CD4-positive, alpha-beta T cell treated with Interleukin-15 for 4 hours (primary cell): ENCODE data around the gene ATOSA.
A peak's percentile ranks its signal among the peaks of the same experiment; 100 is the strongest.

Source experiments
- DNase-seq: peaks from one replicate; pipeline ENCODE4 v3.0.0-alpha.2; 2020; ENCODE audit warnings: low spot score

The ATOSA gene

DNA sequence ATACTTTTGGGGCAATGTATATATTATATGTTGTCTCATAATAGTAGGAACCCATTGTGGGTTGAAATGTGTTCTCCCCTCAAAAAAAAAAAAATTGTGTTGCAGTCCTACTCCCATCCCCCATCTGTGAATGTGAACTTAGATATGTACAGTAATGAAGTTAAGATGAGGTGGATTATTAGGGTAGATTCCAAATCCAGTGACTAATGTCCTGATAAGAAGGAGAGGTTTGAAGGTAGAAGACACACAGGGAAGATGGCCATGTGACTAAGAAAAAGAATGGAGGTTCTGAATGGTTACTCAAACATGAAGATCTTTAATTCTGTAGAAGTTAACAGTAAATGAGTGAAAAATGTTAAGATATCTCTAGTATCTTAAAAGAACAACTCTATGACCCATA lies 3.0 kb upstream of the ATOSA start:
- DNase-seq, result no peak

DNA sequence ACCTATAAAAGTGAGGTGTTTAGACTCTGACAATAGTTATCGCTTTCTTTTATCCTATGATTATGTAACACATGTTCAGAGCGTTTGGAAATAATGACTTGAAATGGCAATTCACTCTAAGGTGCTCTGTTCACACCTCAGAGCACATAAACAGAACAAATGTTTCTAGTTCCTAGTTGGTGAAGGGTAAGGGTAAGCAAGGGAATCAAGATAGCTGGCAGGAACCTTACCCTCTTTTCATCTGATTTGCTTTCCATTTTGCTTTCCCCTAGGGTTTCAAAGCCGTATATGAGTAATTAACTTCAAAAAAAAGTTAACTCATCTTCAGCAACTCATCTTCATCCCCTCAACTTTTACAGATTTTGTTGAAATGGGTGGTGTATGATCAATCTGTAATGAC lies 2.3 kb upstream of the ATOSA start:
- DNase-seq, result no peak

GRCh38 chr15:52680761-52681160 lies 1.6 kb upstream of the ATOSA start:
- no peak for DNase-seq

- DNase-seq, result no peak
These were observed 828 bp upstream of the ATOSA start for GRCh38 chr15:52680041-52680391.

- DNase-seq, result peak; percentile 48
These were observed 538 bp downstream of the ATOSA start for GRCh38 chr15:52678468-52679231.

DNA sequence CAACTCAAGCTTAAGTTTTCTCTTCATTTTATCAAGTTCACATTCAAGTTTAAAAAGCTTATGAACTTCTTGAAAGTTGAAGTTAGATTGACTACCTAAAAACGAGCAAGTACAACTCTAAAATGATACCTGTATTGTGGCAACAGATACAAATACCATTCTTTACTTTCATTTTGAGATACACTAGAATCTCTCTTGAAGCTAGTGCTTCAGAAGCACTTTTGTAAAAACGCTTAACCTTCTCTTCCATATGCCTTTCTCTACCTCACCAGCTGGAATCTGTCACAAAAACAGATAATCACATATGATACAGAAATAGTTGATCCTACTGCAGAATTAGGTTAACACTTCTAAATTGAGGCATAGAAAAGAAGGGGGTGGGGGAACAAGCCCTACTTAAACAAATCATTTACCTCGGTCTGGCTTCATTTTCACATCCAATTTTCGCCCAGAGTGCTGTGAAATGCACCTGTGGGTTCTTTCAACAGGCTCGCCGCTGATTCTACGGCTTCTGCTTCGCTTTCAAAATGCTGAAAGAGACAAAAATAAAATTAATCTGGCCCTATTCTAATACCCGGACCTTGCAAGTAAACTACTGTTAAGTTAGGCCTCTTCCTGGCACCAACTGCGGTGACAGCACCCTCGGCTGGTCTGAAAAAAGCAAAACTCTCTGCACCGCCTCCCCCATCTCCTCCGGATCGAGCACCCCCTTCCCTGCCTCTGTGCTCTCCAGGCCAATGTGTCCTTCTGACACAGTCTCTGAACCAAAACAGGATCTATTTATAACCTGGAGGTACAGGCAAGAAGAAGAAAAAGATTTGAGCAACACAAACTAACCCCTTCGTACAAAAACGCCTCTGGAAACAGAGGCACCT lies 1.4 kb downstream of the ATOSA start:
- DNase-seq, result peak; percentile 55

DNA sequence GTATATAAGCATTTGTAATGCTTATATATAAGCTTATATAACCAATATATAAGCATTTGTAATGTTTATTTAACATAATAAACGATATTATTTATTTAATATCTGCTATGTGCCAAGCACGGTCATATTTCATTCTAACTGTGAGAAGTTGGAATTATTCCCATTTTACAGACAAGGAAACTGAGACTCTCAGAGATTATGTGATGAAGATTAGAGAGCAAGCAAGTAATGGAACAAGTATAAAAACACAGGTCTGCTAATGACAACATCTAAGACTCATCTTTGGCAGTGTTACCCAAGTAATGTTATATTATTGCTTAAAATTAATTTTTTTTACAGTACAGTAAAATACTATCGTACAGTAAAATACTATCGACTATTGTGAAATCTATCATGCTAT lies 4.4 kb downstream of the ATOSA start:
- no peak for DNase-seq

- DNase-seq, result no peak
These were observed 5.5 kb downstream of the ATOSA start for GRCh38 chr15:52673734-52674133.

GRCh38 chr15:52673312-52673711 lies 5.9 kb downstream of the ATOSA start:
- DNase-seq, result no peak

DNA sequence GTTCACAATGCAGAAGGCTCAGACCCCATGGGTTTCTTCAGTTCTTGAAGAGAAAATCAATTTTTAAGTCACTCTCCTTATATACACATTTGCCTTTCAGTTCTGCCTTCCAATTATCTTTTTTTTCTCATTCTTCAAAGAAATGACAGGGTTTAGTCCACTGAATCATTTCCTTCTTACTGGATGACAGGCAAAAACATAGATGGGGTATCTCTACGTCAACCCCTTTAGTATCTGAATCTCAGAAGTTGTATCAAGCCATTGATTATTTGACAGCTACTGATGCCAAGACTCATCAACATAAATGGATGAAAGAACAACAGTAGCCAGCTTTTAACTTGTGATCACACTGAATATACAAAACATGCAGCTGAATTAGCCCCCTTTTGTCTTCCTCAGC lies 6.5 kb downstream of the ATOSA start:
- no peak for DNase-seq

DNA sequence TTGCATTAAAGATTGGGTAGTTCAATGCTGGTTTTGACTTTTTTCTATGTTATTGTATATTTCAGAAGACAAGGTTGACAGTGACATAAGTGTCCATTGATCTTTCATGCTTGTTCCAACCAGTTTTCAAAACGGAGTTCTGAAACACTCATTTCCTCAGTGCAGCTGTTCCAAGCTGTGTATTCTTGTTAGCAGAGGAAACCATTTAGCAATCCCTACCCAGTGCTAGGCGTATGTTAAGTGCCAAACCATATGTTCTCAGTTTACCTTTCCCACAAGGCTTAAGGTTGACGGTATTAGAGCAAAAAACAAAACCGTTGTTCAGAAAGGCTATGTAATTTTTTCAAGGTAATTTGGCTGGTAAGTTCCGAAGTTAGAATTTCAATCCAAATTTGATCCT lies 9.1 kb downstream of the ATOSA start:
- DNase-seq, result no peak

DNA sequence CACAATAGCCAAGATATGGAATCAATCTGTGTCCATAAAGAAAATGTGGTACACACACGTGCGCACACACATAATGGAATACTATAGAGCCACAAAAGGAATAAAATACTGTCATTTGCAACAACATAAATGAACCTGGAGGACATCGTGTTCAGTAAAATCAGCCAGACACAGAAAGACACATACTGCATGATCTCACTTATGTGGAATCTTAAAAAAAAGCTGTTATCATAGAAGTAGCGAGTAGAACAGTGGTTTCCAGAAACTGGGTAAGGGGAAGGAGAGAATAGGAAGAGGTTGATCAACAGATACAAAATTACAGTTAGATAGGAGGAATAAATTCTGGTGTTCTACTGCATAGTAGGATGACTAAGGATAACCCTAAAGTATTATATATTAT lies 11.1 kb downstream of the ATOSA start:
- DNase-seq, result no peak

GRCh38 chr15:52667597-52667996 lies 11.6 kb downstream of the ATOSA start:
- DNase-seq, result no peak

GRCh38 chr15:52663536-52664294 lies 15.5 kb downstream of the ATOSA start:
- no peak for DNase-seq

- no peak for DNase-seq
These were observed 17.3 kb downstream of the ATOSA start for GRCh38 chr15:52661909-52662308.

- no peak for DNase-seq
These were observed 19.0 kb downstream of the ATOSA start for GRCh38 chr15:52660192-52660591.

DNA sequence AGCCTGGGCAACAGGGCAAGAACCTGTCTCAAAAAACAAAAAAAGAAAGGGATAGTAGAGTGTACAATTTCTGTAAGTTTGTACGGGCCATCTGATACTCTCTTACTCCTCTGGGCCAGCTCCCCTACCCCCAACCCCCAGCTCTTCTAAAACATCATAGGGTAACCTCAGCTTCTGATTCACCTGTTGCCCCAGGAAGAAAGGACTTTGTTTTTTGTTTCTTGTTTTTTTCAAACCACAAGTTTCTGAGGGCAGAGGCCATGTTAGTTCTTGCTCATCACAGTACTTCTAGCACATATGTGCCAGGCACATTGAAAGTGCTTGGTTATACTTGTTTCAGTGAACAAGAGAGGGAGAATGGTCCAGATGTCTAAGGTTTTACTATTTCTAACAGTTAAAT lies 20.2 kb downstream of the ATOSA start:
- peak; percentile 47 for DNase-seq

DNA sequence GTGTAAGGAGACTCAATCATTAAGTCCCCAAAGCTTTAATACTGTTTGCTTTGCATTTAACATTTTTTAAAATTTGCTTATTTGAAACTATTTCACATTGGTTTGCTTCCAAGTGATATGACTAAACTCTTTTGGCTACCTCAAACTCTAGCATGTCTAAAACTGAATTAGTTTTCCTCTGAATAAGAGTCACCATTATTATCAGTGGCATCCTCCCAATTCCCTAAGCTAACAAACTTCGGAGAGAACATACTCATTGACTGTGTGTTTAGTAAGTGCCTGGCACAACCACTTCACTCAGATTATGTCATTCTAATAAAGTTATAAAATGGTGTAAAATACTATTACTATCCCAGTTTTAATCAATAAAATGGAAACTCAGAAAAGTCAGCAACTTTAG lies 21.9 kb downstream of the ATOSA start:
- DNase-seq, result no peak

DNA sequence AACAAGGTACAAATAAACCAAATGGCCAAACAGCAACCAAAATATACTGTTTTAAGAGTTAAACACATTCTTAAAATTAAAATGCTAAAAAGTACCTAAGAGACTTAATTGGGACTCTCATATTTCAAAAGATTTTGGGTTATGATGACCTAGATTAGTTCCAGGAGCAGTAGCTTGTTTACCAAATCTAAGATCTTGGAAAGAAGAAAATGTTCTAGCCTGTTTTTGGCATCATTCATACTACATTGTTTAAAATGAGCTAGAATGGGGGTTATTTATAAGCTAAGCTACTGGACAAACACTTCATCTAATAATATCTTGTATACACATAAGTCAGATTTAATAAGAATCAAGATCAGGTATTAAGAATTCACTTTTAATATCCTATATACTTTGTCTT lies 22.8 kb downstream of the ATOSA start:
- DNase-seq, result no peak

- no peak for DNase-seq
These were observed 25.7 kb downstream of the ATOSA start for GRCh38 chr15:52653431-52653964.

- no peak for DNase-seq
These were observed 26.2 kb downstream of the ATOSA start for GRCh38 chr15:52652984-52653383.

DNA sequence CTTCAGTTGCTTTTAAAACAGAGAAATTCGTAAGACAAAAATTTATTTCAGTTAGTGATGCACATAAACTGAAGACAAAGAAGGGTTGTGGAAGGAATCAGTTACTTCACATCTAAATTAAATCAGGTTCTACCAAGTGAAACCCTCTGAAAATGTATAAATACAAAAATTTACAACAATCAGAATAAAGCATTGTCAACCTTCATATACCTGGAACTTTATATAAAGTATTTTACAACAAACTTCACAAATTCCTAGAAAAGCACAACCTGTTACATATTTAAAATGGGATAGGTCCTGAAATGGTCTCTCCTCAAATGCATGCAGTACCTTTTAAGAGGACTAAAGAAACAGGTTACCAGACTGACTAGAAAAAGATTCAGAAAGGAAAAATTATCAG lies 26.9 kb downstream of the ATOSA start:
- DNase-seq, result no peak

DNA sequence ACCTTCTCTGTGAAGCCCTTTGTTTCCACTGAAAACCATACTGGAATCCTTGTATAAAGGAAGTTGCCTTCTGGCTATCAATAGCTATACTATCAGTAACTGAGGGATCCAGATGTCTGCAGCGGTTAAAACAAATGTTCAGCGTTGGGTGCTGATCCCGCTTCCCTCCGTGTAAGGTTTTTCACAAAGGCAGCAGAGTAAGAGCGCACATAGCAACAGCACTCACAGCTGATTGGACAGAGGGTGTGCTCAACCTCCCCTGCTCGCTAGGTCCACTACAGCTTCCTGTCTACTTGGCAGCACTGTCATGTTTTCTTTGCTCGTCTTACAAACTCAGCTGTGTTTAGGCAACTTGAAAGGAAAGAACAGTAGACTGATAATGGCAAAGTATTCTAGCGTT lies 27.3 kb downstream of the ATOSA start:
- DNase-seq, result peak; percentile 38
